Upper lobe of right lung (tissue), 1 donor: ENCODE data around the gene PXYLP1. TPM values are rescaled to one million over a fixed set of nuclear protein-coding genes. Genes with fewer than 3 reads are reported as not detected.

ENCODE experiments used
- ATAC-seq: fragments of 200-7000 bp; cut with Tn5 transposase; one replicate; pipeline ENCODE4 v1.9.1; 2020; ENCODE audit warnings: mild to moderate bottlenecking, moderate library complexity
- DNase-seq: peaks from one replicate; pipeline ENCODE4 v3.0.0-alpha.2; 2020
- H3K27ac ChIP-seq: fragments of 200-600 bp; one replicate; pipeline ENCODE4 v1.8.0; 2022
- H3K27me3 ChIP-seq: fragments of 200-600 bp; one replicate; pipeline ENCODE4 v1.8.0; 2022; ENCODE audit warnings: mild to moderate bottlenecking
- H3K36me3 ChIP-seq: fragments of 200-600 bp; one replicate; pipeline ENCODE4 v1.8.0; 2022
- H3K4me1 ChIP-seq: fragments of 200-600 bp; one replicate; pipeline ENCODE4 v1.8.0; 2022
- H3K4me3 ChIP-seq: fragments of 200-600 bp; one replicate; pipeline ENCODE4 v1.8.0; 2022; ENCODE audit warnings: mild to moderate bottlenecking
- H3K9me3 ChIP-seq: fragments of 200-600 bp; one replicate; pipeline ENCODE4 v1.8.0; 2022
- intact Hi-C: fragments of 100-400 bp; cut with DNase I; formaldehyde crosslinking; loops from one replicate; pipeline ENCODE4 v1.11.0; 2022
- total RNA-seq: library from RNA; stranded (reverse); fragmentation: NEBNext Ultra II Directional; extraction: Animal tissue kit (Norgen Biotek cat#: 25700); gene quantifications from one replicate; pipeline ENCODE4 v1.2.1, GENCODE V29; 2021
- TF ChIP-seq, protein P1 (sequence below): fragments of 200-600 bp; IDR thresholded peaks from one replicate; pipeline ENCODE4 v1.8.0; 2022; ENCODE audit warnings: antibody characterized with exemption
- donor health status: DM: no; HTN: yes; CAD: no; lungs with severe emphysema.

PXYLP1 gene
- total RNA-seq, 1 donor from 2014 or later = 13.6 TPM

DNA sequence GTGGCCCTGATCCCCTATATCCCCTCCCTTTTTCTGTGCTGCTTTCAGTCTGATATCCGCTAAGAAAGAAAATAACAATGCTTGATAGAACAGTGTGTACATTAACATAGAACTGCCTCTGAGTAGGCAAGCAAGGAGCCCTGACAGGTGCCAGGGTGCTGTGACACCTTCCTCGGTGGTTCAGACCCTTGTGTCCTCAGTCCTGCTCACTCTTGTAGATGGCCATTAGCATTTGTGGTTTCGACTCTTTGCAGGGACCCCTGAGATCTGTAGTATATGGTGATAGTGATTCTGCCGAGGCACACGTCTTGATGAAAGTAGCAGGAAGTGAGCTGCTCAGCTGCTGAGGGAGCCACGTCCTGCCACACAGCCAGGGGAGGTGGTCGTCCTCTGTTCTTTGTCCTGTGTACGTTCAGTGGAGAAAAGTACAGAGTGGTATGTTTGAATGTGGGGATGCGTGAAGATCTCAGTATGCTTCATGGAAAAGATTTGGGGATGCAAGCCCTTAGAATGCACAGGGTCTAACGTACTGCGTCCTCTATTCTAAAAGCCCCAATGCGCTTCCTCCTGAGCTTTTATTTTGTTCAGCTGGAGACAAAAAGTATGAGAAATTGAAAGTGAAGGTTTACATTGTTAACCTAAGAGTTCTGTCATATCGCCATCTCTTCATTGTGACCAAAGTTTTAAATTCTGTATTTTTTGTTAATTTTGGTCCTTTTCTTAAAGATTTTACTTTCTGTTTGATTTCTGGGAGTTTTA is 35.4 kb downstream of the PXYLP1 start:
- no peak for DNase-seq
- peak; percentile 29 for ATAC-seq
- TF ChIP-seq, protein P1, sequence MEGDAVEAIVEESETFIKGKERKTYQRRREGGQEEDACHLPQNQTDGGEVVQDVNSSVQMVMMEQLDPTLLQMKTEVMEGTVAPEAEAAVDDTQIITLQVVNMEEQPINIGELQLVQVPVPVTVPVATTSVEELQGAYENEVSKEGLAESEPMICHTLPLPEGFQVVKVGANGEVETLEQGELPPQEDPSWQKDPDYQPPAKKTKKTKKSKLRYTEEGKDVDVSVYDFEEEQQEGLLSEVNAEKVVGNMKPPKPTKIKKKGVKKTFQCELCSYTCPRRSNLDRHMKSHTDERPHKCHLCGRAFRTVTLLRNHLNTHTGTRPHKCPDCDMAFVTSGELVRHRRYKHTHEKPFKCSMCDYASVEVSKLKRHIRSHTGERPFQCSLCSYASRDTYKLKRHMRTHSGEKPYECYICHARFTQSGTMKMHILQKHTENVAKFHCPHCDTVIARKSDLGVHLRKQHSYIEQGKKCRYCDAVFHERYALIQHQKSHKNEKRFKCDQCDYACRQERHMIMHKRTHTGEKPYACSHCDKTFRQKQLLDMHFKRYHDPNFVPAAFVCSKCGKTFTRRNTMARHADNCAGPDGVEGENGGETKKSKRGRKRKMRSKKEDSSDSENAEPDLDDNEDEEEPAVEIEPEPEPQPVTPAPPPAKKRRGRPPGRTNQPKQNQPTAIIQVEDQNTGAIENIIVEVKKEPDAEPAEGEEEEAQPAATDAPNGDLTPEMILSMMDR = no peak
- Histone ChIP-seq H3K9me3 (no peaks in the 10 kb centered on the region), H3K27me3 (no peaks in the 10 kb centered on the region), H3K27ac (peak overlapping the region; percentile 36), H3K4me3 (peak overlapping the region; percentile 33), H3K4me1 (no peaks in the 10 kb centered on the region), H3K36me3 (no peaks in the 10 kb centered on the region)
- intact Hi-C loops = no loop called here

DNA sequence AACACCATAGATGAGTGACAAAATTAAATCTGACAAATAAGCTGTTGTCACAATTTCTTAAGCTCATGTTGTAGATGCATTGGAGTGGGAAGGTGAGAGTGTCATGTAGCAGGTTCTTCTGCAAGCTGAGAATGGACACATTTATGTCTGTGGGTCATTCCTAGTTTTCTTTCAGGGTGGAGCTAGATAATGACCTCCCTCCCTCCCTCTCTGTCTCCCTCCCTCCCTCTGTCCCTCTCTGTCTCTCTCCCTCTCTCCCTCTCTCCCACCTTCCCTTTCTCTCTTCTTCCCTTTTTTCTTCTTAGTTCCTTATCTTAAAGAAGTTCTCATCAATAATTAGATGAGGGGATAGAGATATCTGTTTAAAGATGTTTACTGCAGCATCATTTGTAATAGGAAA is 36.0 kb downstream of the PXYLP1 start:
- no peaks in the 10 kb centered on the region for H3K9me3 ChIP-seq
- peak overlapping the region; percentile 33 for H3K4me3 ChIP-seq
- no peak overlapping the region for H3K27ac ChIP-seq
- ATAC-seq (no peak), DNase-seq (no peak)
- TF ChIP-seq, protein P1 = no peak
- intact Hi-C loops = no loop called here
- no peaks in the 10 kb centered on the region for H3K4me1 ChIP-seq
- H3K36me3 ChIP-seq = no peaks in the 10 kb centered on the region
- no peaks in the 10 kb centered on the region for H3K27me3 ChIP-seq

DNA sequence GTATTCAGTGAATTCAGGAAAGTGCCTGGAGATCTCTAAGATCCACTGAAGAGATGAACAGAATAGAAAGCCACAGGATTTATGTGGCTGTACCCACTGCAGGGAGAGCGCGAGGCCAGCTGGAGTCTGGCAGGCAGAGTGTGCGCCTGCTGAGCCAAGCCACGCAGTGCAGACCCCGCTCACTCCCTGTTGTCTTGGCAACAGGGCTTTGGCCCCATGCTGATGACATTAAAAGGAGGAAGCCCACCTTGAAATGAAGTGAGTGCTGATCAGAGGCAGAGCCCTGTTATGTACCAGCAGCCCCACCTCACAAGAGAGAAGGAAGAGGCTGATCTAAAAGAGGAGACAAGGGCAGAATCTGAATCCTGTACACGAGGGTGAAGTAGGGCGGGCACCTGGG is 36.7 kb downstream of the PXYLP1 start:
- TF ChIP-seq, protein P1 = no peak
- peak; percentile 38 for DNase-seq
- no peak for ATAC-seq

DNA sequence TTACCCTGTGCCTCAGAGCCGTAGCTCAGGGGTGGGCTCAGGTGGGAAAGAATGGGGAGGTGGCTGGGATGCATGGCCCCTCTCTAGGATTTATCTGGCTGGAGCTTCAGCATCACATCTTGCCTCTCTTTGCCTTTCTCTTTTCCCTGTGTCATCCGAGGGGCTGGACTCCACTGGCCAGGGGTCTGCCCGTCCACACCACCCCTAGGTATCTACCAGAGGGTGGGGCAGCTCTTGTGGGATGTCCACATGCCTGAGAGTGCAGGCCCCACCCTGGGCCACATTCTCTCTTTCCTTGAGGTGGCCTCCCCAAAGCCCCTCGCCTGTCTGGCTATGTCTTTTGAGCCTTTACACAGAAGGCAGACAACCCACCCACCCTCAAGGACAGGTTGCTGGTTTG is 37.2 kb downstream of the PXYLP1 start:
- DNase-seq (peak; percentile 38), ATAC-seq (no peak)
- H3K4me1 ChIP-seq = no peaks in the 10 kb centered on the region
- H3K9me3 ChIP-seq = no peaks in the 10 kb centered on the region
- H3K36me3 ChIP-seq = no peaks in the 10 kb centered on the region
- intact Hi-C loops = no loop called here
- no peaks in the 10 kb centered on the region for H3K27me3 ChIP-seq
- TF ChIP-seq, protein P1 = no peak
- no peak overlapping the region for H3K4me3 ChIP-seq
- no peak overlapping the region for H3K27ac ChIP-seq

More for the DNA sequence above, 36.7 kb downstream of the PXYLP1 start:
- Histone ChIP-seq H3K4me1 (no peaks in the 10 kb centered on the region), H3K9me3 (no peaks in the 10 kb centered on the region), H3K36me3 (no peaks in the 10 kb centered on the region), H3K27me3 (no peaks in the 10 kb centered on the region), H3K4me3 (no peak overlapping the region), H3K27ac (no peak overlapping the region)
- intact Hi-C loops = no loop called here

DNA sequence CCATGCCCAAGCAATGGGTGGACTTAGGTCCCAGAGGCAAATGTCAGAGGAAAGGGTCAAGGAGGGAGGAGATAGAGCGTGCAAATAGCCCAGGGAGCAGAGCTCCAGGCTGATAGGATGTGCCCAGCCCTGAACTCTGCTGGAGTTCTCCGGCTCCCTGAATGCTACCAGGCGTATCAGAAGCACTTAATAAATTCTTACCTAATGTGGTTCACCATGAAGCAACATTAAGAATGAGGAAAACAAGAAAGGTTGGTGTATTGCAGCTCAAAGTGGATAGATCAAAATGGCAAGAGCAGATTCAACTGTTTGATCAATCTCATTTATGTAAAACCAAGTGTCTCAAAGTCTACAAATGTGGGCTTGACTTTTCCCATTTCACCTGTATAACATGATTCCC is 38.3 kb downstream of the PXYLP1 start:
- Histone ChIP-seq H3K9me3 (no peaks in the 10 kb centered on the region), H3K4me3 (no peak overlapping the region), H3K36me3 (no peaks in the 10 kb centered on the region), H3K27me3 (no peaks in the 10 kb centered on the region), H3K27ac (no peak overlapping the region), H3K4me1 (peaks cover under 1% of the 10 kb centered on the region)
- intact Hi-C loops = no loop called here
- TF ChIP-seq, protein P1 = no peak
- DNase-seq (no peak), ATAC-seq (no peak)
